OCI-LY1 (cell line): Measurements from ENCODE around the gene WBP1L.
A peak's percentile ranks its signal among the peaks of the same experiment; 100 is the strongest.

Experiments
- H2AFZ ChIP-seq: fragments of 200-600 bp; sonication (generic), shearing (Covaris generic); 2 replicates; pipeline ENCODE4 v1.6.0; 2014; ENCODE audit warnings: antibody characterized with exemption, mild to moderate bottlenecking, low read length
- H3F3A ChIP-seq: fragments of 200-600 bp; sonication (generic), shearing (Covaris generic); 2 replicates; pipeline ENCODE4 v1.6.0; 2014; ENCODE audit warnings: mild to moderate bottlenecking, antibody characterized with exemption, low read length, moderate library complexity; ENCODE audit not compliant: insufficient read depth
- H3K27ac ChIP-seq: fragments of 200-600 bp; sonication (generic); 2 replicates; pipeline ENCODE4 v1.5.1; 2014; ENCODE audit warnings: low read length, mixed run types, mild to moderate bottlenecking, low read depth; ENCODE audit not compliant: poor library complexity, severe bottlenecking
- H3K27me3 ChIP-seq: fragments of 200-600 bp; sonication (generic); 2 replicates; pipeline ENCODE4 v1.6.0; 2014; ENCODE audit warnings: antibody characterized with exemption, mild to moderate bottlenecking, low read length, moderate library complexity; ENCODE audit not compliant: insufficient read depth
- H3K36me3 ChIP-seq: fragments of 200-600 bp; sonication (generic); 2 replicates; pipeline ENCODE4 v1.6.1; 2014; ENCODE audit warnings: mild to moderate bottlenecking, antibody characterized with exemption, low read length, moderate library complexity, mixed read lengths; ENCODE audit not compliant: insufficient read depth
- H3K4me1 ChIP-seq: fragments of 200-600 bp; sonication (generic); 2 replicates; pipeline ENCODE4 v1.5.1; 2014; ENCODE audit warnings: mild to moderate bottlenecking, low read length, moderate library complexity; ENCODE audit not compliant: insufficient read depth, severe bottlenecking
- H3K4me2 ChIP-seq: fragments of 200-600 bp; sonication (generic), shearing (Covaris generic); 2 replicates; pipeline ENCODE4 v1.6.1; 2014; ENCODE audit warnings: low read length
- H3K4me3 ChIP-seq: fragments of 200-600 bp; sonication (generic); 2 replicates; pipeline ENCODE4 v1.5.1; 2014; ENCODE audit warnings: low read length, low read depth, mild to moderate bottlenecking, mixed read lengths; ENCODE audit not compliant: poor library complexity, severe bottlenecking
- H3K79me2 ChIP-seq: fragments of 200-600 bp; shearing (Covaris generic); 2 replicates; pipeline ENCODE4 v1.6.1; 2016; ENCODE audit warnings: mixed run types, low read length, mixed read lengths; ENCODE audit not compliant: insufficient read depth
- H3K9ac ChIP-seq: fragments of 200-600 bp; sonication (generic), shearing (Covaris generic); 2 replicates; pipeline ENCODE4 v1.6.1; 2014; ENCODE audit warnings: mild to moderate bottlenecking, low read length, mixed read lengths
- H3K9me2 ChIP-seq: fragments of 200-600 bp; sonication (generic), shearing (Covaris generic); 2 replicates; pipeline ENCODE4 v1.6.1; 2014; ENCODE audit warnings: low read depth, mild to moderate bottlenecking, low read length, mixed read lengths
- H3K9me3 ChIP-seq: fragments of 200-600 bp; shearing (Covaris generic); 2 replicates; pipeline ENCODE4 v1.6.1; 2014; ENCODE audit warnings: low read length, mixed read lengths
- H4K20me1 ChIP-seq: fragments of 200-600 bp; sonication (generic), shearing (Covaris generic); 2 replicates; pipeline ENCODE4 v1.6.0; 2016; ENCODE audit warnings: mild to moderate bottlenecking, low read length; ENCODE audit not compliant: insufficient read depth
- EZH2 ChIP-seq: fragments of 200-600 bp; sonication (generic), shearing (Covaris generic); IDR thresholded peaks from 2 replicates; pipeline ENCODE4 v1.8.0; 2017; ENCODE audit warnings: borderline replicate concordance, mixed run types, mild to moderate bottlenecking, antibody characterized with exemption, low read length, moderate library complexity, mixed read lengths
- TF ChIP-seq, protein P1 (sequence below): fragments of 200-600 bp; sonication (generic), shearing (Covaris generic); IDR thresholded peaks from 2 replicates; pipeline ENCODE4 v1.5.1; 2017; ENCODE audit warnings: mild to moderate bottlenecking, antibody characterized with exemption, low read length, moderate library complexity, mixed read lengths

WBP1L gene

DNA sequence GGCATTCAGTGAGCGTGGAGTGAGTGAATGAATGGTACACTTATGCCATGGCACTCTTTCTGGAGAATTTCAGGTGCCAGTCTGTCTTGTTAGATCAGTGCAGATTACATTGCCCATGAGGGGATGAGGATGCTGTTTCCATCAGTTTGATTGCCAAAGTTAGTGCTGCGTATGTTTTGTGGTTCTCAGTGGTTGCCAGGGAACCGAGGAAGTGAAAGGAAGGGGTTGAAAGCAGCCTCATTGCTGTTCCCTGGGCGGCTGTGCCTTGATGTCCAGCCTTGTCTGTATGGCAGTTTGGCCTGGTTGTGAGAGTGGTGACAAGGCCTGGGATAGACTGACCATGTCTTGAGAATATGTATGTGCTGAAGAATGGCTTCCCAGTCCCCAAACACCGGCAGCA is 30.2 kb downstream of the WBP1L start:
- Histone ChIP-seq H3K9me2 (no peaks in the 10 kb centered on the region), H3F3A (no peaks in the 10 kb centered on the region), H3K9ac (no peak overlapping the region), H3K4me1 (peaks cover 27% of the 10 kb centered on the region), H3K4me2 (no peak overlapping the region), H3K4me3 (no peak overlapping the region), H3K27me3 (no peaks in the 10 kb centered on the region), H4K20me1 (no peaks in the 10 kb centered on the region), H3K36me3 (no peaks in the 10 kb centered on the region), H2AFZ (no peak overlapping the region), H3K27ac (no peak overlapping the region), H3K79me2 (no peaks in the 10 kb centered on the region), H3K9me3 (no peaks in the 10 kb centered on the region)
- TF ChIP-seq, protein P1, sequence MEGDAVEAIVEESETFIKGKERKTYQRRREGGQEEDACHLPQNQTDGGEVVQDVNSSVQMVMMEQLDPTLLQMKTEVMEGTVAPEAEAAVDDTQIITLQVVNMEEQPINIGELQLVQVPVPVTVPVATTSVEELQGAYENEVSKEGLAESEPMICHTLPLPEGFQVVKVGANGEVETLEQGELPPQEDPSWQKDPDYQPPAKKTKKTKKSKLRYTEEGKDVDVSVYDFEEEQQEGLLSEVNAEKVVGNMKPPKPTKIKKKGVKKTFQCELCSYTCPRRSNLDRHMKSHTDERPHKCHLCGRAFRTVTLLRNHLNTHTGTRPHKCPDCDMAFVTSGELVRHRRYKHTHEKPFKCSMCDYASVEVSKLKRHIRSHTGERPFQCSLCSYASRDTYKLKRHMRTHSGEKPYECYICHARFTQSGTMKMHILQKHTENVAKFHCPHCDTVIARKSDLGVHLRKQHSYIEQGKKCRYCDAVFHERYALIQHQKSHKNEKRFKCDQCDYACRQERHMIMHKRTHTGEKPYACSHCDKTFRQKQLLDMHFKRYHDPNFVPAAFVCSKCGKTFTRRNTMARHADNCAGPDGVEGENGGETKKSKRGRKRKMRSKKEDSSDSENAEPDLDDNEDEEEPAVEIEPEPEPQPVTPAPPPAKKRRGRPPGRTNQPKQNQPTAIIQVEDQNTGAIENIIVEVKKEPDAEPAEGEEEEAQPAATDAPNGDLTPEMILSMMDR: no peak
- no peak for TF ChIP-seq EZH2

DNA sequence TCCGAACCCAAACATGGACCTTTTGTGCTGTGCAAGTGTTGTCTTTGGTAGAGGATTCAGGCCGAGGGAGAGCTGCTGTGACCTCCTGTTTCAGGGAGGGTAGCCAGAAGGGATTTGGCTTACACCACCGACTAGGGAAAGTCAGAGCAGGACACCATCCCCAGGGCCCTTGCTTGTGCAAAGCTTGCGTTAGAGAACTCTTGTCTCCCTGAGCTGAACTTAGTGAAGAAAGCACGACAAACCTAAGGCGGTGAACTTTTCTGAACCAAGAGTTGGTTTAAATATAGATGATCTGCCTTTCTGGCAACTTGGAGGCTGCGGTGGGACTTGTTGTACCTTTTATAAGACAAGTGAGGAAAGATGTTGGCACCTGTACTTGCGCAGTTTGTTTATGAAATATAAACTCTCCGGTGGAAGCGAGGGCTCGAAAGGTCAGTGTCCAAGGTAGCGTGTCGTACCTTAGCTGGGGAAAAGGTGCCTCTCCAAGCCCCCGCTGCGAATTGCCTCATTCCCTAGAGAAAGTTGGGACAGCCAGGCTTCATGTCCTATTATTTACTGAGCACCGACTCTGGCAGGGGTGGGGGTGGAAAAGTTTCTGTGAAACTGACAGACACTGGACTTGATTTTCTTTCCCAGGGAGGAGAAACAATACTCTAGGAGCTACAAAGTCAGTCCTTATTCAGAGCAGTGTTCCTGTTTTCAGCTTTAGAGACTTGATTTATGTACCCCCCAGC is 31.6 kb downstream of the WBP1L start:
- Histone ChIP-seq H2AFZ (no peak overlapping the region), H3K4me3 (no peak overlapping the region), H3K36me3 (no peaks in the 10 kb centered on the region), H3K9me2 (no peaks in the 10 kb centered on the region), H3K9me3 (no peaks in the 10 kb centered on the region), H3K4me1 (peaks cover 27% of the 10 kb centered on the region), H3K4me2 (no peak overlapping the region), H4K20me1 (no peaks in the 10 kb centered on the region), H3K27ac (peak overlapping the region; percentile 19), H3K79me2 (no peaks in the 10 kb centered on the region), H3F3A (no peaks in the 10 kb centered on the region), H3K27me3 (no peaks in the 10 kb centered on the region), H3K9ac (no peak overlapping the region)
- no peak for TF ChIP-seq EZH2
- TF ChIP-seq, protein P1: no peak

DNA sequence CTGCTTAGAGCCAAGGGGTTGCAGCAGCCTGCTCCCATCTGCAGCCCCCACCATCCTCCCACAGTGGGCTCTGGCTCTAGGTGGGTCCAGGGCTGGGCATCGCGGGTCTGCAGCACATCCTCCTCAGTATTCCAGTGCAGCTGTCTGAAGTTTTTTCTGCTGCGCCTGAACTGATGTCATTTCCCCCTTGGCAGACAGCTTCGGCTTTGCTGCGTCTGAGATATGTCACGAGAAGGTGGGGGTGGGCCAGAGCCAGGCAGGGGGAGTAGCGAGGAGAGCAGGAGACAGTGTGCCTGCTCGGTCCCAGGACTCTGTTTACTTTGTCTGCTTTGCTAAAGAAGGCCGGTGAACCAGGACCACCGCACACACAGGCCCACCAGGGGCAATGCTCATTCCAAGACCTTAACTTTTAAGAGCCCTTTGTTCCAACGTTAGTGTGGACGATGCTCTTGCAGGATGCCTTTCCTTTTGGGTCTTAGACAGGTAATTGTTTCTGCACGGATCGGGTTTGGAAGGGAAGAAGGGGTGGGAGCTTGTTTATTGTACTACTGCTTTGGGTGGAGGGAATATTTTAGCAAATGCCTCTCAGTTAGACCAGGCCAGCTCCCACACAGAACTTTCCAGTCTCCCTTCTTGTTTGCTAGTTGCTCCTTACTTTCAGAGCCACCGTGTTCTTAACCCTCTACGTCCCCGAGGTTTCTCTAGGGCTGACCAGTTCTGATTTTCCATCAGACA is 32.4 kb downstream of the WBP1L start:
- TF ChIP-seq EZH2: no peak
- TF ChIP-seq, protein P1: no peak
- H4K20me1 ChIP-seq: no peaks in the 10 kb centered on the region
- no peak overlapping the region for H3K9ac ChIP-seq
- H3K79me2 ChIP-seq: no peaks in the 10 kb centered on the region
- no peak overlapping the region for H2AFZ ChIP-seq
- H3K4me3 ChIP-seq: no peak overlapping the region
- peak overlapping the region; percentile 19 for H3K27ac ChIP-seq
- peaks cover 27% of the 10 kb centered on the region for H3K4me1 ChIP-seq
- no peaks in the 10 kb centered on the region for H3K36me3 ChIP-seq
- H3F3A ChIP-seq: no peaks in the 10 kb centered on the region
- no peaks in the 10 kb centered on the region for H3K9me3 ChIP-seq
- H3K4me2 ChIP-seq: no peak overlapping the region
- no peaks in the 10 kb centered on the region for H3K9me2 ChIP-seq
- no peaks in the 10 kb centered on the region for H3K27me3 ChIP-seq
